Measurements from ENCODE around the gene CYP26B1.
"Not testable (repeated sequence)": the region's sequence is repeated elsewhere in the genome, so short reads cannot be mapped to it uniquely, and the experiment has no call there.

Gene CYP26B1

DNA sequence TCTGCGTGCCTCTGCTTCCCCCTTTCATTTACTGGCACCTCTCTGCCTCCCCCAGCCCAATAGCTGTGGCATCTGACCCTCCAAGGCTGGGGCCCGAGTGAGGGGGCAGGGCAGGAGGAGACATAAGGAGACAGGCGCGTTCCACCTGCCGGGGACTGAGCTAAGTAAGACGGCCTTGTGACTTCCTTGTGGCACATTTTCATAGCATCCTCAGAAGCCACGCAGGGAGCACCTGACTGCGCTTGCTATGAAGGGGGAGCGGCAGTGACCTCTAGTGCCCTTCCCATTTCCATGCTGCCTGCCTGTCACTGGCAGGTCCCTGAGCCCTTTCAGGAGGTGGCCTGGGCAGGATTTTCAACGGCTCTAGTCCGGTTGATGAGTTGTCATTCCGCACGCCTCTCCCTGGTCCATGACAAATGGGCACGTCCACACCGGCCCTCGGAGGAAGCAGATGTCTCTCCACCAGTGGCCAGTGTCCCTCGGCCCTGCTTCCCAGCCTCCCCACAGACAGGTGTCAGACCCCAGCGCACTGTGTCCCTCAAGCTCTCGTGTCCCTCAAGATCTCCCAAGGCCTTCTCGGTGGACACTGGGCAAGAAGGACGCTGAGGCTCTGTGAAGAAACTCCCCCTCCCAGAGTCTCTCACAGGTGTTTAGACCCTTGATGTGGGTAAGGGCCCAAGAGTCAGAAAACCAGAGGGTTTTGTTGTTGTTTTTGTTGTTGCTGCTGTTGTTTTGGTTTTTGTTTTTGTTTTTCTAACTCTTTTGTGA lies 42.7 kb downstream of the CYP26B1 start:
- no peak for DNase-seq

DNA sequence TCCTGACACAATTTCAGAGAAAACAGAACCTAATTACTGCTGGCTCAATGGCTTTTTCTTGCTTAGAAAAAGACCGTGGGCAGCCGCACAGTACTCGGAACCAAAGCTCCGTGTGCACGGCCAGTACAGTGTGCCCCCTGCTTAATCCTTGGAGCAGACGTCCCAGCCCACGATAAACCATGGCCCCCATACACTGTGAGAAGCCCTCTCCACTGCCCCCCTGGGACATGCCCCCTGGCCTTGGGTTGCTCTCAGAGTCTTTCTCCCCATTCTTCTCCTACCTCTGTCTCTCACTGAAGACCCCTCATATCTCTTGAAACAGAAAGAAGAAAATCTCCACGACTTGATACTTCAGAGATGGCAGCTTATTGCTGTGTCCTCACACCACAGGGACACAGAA lies 44.0 kb downstream of the CYP26B1 start:
- DNase-seq, result no peak

DNA sequence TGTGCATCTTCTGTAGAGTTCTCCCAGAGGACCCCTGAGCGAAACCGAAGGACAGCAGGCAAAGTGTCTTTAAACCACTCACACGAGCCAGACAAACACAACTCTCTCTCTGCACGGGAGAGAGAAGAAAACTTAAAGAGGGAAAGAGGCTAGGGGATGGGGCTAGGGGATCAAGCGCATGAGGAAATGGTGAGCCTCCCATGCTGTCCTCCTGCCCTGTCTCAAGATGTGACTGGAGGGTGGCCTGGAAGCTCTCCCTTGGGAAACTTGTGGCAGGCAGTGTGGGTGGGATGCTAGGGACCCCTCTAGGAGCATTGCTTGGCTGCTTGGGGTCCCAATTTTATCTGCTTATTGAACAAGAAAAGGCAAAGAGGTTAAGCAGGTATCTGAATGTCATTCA lies 44.5 kb downstream of the CYP26B1 start:
- no peak for DNase-seq

DNA sequence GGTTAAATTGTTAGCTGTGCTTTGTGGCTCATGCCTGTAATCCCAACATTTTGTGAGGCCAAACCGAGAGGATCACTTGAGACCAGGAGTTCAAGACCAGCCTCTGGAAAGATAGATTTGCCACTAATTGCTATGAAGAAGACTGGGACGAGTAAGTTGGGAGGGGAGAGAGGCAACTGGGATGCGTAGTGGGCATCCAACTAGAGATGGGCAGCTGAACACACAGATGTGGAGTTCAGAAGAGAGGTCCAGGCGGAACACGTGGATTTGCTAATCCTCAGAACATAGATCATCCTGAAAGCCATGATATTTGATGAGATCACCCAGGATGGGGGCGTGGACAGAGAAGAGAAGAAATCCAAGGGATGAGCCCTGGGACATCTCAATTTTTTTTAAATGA lies 48.7 kb downstream of the CYP26B1 start:
- no peak for DNase-seq

DNA sequence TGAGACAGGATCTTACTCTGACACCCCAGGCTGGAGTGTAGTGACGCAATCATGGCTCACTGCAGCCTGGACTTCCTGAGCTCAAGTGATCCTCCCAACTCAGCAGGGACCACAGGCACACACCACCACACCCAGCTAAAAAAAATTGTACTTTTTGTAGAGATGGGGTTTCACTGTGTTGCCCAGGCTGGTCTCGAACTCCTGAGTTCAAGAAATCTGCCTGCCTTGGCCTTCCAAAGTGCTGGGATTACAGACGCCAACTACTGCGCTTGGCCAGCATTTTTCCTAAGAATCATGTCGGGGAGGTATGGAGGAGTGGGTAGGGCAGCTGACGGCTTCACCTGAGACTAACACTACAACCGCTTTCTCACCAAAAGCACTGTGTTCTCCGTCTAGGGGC lies 50.4 kb downstream of the CYP26B1 start:
- DNase-seq, result no peak

DNA sequence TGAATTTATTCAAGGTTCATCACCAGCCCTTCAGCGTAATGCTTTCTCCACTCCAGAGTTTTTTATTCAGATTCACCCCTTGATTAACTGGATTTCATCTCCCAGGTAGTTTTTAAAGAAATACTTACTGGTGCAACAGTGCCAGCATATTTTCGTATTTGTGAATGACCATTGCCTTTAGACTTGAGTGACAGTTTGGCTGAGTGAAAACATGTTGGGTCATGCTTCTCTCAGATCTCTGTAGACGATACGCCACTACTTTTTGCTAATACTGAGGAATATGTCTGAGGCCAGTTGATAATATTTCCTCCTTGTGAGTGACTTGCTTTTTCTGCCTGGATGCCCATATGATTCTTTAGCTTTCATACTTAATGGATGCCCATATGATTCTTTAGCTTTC lies 51.5 kb downstream of the CYP26B1 start:
- DNase-seq, result no peak

DNA sequence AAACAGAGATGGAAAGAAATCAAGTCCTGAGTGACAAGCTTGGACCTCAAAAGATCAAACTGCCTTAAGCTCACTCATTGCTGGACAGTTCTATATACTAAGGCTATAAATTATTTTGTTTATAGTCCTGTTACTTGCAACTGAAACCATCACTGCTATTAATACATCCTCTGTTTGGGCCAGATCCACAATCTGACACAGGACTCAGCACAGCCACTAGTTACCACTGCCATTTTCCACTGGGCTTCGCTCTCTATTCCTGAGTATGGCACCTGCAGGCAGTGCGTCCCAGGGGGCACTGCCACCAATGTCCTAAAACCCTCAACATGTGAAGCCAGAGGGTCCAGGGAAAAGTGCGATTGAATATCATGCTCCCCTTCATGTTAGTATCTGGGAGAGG lies 52.3 kb downstream of the CYP26B1 start:
- DNase-seq, result no peak

DNA sequence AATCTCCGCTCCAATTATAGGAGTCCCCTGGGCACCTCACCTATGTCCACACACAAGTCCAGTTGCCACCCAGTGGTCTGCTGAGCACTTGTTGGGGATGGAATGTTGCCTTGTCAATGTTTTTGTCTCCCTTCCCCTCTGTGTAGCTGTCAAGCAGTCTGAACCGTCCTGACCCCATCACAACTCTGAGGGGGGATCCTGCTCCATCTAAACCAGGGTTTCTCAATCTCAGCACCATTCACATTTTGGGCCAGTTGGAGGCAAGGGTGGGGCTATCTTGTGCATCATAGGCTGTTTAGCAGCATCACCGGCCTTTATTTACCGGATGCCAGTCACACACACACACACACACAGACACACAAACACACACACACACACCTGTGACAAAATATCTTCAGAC lies 53.0 kb downstream of the CYP26B1 start:
- DNase-seq, result no peak

DNA sequence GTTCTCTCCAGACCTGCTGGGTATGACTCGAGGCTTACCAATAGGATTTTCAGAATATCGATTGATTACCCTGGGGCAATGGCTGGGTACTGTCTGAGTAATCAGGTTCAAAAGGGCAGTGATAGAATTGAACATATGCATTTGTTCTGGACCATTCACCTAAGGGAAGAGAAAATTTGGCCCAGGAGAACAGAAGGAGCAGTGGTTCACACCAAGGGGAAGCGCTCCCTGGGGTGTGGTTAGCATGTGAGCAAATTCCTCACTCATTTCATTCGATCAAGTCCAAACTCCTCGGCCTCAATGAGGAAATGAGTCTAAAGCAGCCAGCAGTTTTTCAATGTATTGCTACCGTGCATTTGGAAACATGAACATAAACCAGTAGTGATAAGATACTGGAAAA lies 55.6 kb downstream of the CYP26B1 start:
- no peak for DNase-seq

DNA sequence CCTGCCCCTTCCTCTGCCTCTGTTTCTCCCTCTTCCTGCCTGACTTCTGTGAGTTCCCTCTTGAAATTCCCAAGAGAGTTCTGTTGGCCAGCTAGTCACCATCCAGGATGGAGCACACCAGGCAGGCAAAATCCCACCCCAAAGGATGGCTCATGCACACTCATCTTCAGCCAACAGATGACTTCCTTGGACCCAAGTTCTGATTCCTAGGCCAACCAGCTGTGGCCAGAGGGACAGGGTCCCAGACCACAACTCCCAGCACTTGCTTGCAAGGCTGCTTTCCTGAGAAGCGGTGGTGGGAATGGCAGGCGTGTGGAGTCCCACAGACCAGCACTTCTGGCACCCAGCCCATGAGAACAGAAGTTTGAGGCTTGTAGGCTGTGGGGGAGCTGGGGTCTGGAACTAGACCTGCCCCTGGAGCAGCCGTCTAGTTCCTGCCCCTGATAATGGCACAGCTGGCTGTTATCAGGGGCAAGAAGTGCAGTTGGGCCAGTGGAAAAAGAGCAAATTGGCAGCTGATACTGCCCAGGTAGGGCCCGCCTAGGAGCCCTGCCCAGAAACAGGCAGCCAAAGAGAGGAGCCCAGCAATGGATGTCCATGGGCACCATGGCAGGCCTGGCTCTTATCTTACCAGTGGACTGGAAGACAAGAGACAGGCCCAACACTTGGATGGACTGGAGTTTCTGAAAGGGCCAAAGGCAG lies 56.7 kb downstream of the CYP26B1 start:
- no peak for DNase-seq

DNA sequence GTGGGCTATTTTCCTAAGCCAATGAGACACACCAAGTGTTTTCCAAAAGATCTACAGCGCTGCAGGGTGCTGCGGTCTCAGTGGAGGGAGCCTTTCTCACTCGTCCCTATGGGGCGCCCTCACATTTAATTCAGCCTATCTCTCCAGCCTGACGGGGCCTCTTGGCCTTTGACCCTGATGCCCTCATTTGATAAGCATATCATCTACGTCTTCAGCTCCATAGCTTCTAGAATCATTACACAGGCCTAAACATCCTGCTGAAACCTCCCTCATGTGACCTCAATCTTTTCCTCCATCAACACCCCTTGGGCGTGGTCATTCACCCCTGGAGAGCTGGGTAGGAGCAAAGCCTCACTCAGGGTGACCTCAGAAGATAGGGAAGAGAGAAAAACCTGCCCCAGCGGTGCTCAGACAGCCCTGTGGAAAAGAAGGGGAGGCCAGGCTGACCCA lies 57.4 kb downstream of the CYP26B1 start:
- DNase-seq, result no peak

DNA sequence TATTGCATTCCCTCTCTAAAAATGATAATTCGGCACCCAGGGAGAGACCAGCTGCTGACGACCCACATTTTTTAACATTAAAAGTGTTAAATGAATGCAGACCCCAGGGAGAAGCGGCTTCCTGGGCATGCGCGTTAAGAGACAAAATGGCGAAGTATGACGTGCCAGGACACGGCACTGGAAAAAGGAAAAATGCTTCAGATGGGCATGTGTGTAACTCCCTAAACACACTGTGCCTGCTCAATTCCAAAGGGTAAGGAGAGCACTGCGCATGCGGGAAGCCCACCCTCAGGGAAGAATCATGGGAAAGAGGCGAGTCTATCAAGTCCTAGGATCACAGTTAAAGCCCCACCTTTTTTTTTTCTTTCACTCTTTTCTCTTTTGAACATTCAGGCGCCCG lies 58.1 kb downstream of the CYP26B1 start:
- no peak for DNase-seq

DNA sequence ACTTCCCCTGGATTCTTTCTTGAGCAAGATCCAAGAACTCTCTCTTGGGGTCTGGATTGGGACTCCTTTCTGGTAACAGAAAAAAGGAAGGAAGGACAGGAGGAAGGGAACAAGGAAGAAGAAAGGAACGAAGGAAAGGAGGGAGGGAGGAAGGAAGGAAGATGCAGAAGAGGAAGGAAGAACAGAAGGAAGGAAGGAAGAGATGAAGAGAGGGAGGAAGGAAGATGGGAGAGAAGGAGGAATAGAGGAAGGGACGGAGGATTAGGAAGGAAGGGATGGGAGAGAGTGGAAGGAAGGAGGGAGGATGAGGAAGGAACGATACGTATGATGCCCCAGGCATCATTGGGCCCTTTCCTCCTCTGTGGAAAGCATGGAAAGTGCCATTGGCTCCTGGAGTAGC lies 58.6 kb downstream of the CYP26B1 start:
- DNase-seq, result no peak

DNA sequence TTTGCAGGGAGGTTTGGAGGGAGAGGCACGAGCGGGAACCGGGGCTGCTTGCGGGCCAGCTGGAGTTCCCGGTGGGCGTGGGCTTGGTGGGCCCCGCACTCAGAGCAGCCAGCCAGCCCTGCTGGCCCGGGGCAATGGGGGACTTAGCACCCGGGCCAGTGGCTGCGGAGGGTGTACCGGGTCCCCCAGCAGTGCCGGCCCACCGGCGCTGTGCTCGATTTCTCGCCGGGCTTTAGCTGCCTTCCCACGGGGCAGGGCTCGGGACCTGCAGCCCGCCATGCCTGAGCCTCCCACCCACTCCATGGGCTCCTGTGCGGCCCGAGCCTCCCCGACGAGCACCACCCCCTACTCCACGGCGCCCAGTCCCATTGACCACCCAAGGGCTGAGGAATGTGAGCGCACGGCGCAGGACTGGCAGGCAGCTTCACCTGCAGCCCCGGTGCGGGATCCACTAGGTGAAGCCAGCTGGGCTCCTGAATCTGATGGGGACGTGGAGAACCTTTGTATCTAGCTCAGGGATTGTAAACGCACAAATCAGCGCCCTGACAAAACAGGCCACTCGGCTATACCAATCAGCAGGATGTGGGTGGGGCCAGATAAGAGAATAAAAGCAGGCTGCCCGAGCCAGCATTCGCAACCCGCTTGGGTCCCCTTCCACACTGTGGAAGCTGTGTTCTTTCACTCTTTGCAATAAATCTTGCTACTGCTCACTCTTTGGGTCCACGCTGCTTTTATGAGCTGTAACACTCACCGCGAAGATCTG lies 60.6 kb downstream of the CYP26B1 start:
- not testable (repeated sequence) for DNase-seq

DNA sequence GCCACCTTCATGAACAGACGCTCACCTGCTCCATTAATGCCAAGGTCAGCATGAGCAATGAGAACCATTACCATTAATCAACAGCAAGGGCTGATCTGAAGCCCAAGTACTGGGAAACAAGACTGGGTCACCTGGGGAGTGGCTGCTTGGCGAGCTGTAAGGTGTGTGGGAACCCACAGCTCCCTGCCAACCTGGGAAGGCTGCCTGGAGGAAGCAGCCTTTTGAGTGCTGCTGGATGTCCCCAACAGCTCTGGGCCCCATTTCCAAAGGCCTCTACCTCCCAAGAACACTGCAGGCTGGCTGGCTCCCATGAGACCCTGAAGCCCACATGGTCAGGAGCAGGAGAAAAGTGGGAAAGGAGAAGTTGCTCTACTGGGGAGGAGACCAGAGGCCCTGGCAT lies 62.1 kb downstream of the CYP26B1 start:
- no peak for DNase-seq

DNA sequence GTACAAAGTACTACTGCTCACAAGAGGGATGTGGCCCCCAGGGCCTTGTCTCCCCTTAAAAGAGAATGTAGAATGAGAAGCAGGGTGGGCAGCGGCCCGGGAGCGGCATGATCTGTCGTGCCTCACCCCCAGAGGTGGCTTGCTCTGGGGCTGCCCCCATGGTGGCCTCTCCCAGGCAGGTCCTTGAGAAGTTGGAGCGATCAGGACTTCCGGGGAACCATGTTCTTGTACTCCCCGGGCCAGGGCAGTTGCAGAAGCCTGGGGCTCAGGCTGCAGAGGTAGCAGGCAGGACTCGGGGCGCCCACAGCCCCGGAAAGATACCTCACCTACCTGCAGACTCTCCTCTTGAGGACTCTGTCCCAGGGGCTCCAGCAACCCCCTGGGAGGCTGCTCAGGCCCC lies 62.6 kb downstream of the CYP26B1 start:
- DNase-seq, result no peak

DNA sequence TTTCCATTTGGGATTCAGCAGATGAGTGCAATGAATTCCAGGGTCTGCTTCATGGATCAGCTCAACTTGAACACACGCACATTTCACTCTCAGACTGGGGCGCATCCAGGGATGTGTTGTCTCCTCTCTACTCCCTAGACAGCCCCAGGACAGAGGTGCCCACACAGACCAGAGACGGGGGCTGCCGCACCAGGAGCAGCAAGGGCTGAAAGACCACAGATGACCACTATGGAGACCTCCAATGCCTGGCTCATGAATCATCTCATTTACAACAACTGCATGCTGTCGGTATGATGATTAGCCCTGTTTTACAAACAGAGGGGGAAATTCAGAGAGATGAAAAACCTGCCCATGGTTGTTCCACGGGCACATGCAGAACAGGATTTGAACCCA lies 63.1 kb downstream of the CYP26B1 start:
- DNase-seq, result no peak

DNA sequence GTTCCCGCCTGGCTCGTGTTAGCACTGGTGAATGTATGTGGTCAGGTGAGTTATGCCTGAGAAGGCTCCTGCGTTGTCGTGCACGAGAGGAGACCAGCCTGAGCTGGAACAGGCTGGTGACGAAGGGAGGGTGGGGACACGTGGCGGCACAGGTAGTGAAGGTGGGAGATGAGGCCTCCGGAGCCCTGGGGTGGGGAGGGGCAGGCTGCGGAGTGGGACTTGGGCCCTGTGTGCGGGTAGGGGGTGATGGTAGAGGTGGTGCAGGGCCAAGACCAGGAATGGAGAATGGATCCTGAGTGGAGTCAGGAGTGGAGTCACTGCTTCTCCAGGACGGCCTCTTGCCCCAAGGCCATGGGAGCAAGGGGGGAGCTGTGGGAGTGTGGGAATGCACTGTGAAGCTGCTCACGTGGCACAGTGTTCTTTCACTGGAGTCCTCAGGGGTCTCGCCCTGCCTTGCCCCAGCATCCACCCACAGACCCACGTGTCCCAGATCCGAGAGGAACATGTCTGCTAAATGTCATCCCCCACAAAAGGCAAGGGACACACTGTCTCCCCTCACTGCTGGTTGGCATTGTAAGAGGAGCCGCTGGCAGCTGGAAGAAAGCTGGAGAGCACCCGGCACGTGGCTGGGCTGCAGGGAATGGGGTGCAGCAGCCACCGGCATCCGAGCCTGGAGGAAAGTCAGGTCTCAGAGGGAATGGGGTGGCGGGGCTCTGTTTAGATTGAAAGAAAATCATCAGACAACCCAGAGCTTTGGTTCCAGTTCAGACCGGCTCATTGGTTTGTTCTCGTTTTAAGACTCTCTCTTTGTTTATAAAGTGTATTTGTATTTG lies 63.7 kb downstream of the CYP26B1 start:
- DNase-seq, result no peak

DNA sequence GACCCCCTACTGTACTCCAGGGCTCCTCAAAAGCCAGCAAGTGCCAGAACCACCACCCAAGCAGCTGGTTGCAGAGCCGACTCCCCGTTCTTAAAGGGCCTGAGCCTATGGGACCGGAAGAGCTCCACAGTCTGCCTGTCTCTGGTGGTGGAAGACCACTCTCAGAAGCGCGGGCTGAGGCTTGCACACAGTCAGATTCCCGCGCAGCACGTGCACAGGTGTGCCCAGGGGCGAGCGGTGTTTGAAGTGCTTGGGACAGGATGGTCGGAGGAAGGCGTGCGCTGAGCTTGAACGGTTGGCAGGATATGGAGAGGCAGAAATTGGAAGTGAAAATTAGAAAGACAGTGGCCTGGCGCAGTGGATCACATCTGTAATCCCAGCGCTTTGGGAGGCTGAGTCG lies 64.8 kb downstream of the CYP26B1 start:
- DNase-seq, result no peak

DNA sequence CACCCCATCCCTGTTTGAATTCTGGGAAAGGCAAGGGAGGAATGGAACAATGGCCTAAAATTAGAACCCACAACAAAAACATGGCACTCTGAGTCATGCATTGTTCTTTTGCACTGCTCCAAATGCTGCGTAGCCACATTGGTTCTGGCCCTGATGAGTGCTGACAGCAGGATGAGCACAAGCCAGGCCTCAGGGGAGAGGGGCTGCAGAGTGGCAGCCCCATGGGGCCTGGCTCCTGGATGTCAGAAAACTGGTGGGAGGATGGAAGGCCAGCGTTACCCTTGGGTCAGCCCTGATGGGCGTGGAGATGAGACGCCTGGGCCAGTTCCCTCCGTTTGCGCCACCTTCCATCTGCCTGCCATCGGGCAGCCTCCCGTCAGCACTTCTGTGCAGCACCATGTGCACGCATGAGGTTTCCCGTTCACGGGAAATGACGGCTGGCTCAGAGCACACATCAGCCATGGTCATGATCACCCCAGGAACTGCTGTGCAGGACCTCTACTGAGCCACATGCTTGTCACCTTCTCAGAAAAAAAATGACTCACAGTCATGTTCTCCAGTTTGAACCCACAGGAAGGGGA lies 65.6 kb downstream of the CYP26B1 start:
- no peak for DNase-seq

DNA sequence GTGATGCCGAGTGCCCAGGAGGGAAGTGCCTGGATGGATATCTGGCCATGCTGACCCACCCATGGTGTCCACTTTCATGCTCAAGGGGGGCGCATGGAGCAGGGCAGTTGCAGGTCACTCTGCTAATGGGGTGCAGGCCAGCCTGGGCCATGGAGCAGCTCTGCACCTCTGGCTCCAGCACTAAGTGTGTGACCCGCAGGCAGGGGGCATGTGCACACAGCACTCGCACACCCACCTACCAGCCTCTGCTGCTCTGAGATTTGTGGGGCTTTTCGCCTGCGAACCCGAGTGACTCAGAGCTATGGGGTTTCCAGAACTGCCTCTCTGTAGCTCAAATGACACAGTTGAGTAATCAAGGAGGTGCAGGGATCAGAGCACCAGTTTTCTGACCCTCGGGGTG lies 66.2 kb downstream of the CYP26B1 start:
- no peak for DNase-seq

Data from T-helper 9 cell (primary cell).